Measurements from ENCODE around the gene OST4.

OST4 gene

GRCh38 chr2:27069436-27069835 lies 2.0 kb downstream of the OST4 start:
- H3K4me3 ChIP-seq (ENCODE audit: low read length), result peak overlapping the region; percentile 99
- DNase-seq (ENCODE audit: low read depth), result no peak
- no peak for TF ChIP-seq CTCF (conservative IDR thresholded peaks at IDR 0.05; ENCODE audit: low read length)

- no peak overlapping the region for H3K4me3 ChIP-seq (ENCODE audit: low read length)
- no peak for TF ChIP-seq CTCF (conservative IDR thresholded peaks at IDR 0.05; ENCODE audit: low read length)
- no peak for DNase-seq (ENCODE audit: low read depth)
Observed at GRCh38 chr2:27067385-27067784, 4.1 kb downstream of the OST4 start.

GRCh38 chr2:27065128-27065527 lies 6.3 kb downstream of the OST4 start:
- no peak overlapping the region for H3K4me3 ChIP-seq (ENCODE audit: low read length)
- no peak for DNase-seq (ENCODE audit: low read depth)
- no peak for TF ChIP-seq CTCF (conservative IDR thresholded peaks at IDR 0.05; ENCODE audit: low read length)

GRCh38 chr2:27060323-27060722 lies 11.1 kb downstream of the OST4 start:
- TF ChIP-seq CTCF (conservative IDR thresholded peaks at IDR 0.05; ENCODE audit: low read length), result no peak
- no peak overlapping the region for H3K4me3 ChIP-seq (ENCODE audit: low read length)
- no peak for DNase-seq (ENCODE audit: low read depth)

GRCh38 chr2:27059141-27059820 lies 12.2 kb downstream of the OST4 start:
- H3K4me3 ChIP-seq (ENCODE audit: low read length), result no peak overlapping the region
- DNase-seq (ENCODE audit: low read depth), result no peak
- TF ChIP-seq CTCF (conservative IDR thresholded peaks at IDR 0.05; ENCODE audit: low read length), result no peak

GRCh38 chr2:27058210-27058609 lies 13.2 kb downstream of the OST4 start:
- DNase-seq (ENCODE audit: low read depth), result no peak
- TF ChIP-seq CTCF (conservative IDR thresholded peaks at IDR 0.05; ENCODE audit: low read length), result no peak
- H3K4me3 ChIP-seq (ENCODE audit: low read length), result no peak overlapping the region

- no peak overlapping the region for H3K4me3 ChIP-seq (ENCODE audit: low read length)
- no peak for TF ChIP-seq CTCF (conservative IDR thresholded peaks at IDR 0.05; ENCODE audit: low read length)
- no peak for DNase-seq (ENCODE audit: low read depth)
Observed at GRCh38 chr2:27057184-27057583, 14.3 kb downstream of the OST4 start.

Data from AG10803 (cell line).